Uterus (tissue), 2 donors: ENCODE measurements around the gene TMEM114.

Source experiments
- POLR2A ChIP-seq, 2 donors: fragments of 450-650 bp; IDR thresholded peaks; one replicate each; pipeline ENCODE4 v1.6.1; 2016; ENCODE audit warnings: antibody characterized with exemption in 2 of 2, mild to moderate bottlenecking in 1 of 2, moderate library complexity in 1 of 2
- TF ChIP-seq, protein P1 (sequence below), 4 experiments: fragments of 200-600 bp in 2 of 4; fragments of 450-650 bp in 2 of 4; sonication (generic) in 2 of 4; IDR thresholded peaks; one replicate each; pipeline ENCODE4 v1.5.1; 2016 to 2019; ENCODE audit warnings: antibody characterized with exemption in 4 of 4, mild to moderate bottlenecking in 2 of 4, moderate library complexity in 1 of 4

DNA sequence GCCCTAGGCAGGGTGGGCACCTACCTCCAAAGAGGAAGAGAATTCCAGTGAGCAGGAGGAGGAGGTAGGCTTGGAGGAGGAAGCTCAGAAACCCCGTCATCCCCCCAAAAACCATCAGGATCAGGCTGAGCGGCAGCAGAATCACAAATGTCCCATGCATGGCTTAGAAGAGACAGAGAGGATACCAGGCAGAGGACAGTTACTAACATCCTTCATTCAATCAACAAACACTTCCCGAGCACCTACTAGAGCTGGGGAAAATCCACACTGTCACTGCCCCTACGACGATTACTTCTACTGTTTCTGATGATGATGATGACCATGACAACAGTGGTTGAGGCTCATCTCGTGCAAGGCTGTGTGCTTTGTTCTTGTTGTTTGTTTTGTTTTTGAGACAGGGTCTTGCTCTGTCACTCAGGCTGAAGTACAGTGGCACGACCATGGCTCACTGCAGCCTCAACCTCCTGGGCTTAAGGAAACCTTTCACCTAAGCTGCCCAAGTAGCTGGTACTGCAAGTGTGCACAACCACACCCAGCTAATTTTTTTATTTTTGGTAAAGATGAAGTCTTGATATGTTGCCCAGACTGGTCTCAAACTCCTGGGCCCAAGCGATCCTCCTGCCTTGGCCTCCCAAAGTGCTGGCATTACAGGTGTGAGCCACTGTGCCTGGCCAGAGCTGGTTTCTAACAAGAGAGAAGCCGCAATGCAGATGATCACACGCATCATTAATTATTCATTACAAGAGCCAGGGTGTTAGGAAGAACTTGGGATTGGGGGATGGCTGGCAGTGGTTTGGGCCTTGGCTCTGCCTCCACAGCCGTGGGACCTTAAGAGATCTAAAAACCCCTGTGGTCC lies 18.0 kb downstream of the TMEM114 start:
- TF ChIP-seq, protein P1, sequence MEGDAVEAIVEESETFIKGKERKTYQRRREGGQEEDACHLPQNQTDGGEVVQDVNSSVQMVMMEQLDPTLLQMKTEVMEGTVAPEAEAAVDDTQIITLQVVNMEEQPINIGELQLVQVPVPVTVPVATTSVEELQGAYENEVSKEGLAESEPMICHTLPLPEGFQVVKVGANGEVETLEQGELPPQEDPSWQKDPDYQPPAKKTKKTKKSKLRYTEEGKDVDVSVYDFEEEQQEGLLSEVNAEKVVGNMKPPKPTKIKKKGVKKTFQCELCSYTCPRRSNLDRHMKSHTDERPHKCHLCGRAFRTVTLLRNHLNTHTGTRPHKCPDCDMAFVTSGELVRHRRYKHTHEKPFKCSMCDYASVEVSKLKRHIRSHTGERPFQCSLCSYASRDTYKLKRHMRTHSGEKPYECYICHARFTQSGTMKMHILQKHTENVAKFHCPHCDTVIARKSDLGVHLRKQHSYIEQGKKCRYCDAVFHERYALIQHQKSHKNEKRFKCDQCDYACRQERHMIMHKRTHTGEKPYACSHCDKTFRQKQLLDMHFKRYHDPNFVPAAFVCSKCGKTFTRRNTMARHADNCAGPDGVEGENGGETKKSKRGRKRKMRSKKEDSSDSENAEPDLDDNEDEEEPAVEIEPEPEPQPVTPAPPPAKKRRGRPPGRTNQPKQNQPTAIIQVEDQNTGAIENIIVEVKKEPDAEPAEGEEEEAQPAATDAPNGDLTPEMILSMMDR (IDR thresholded peaks at IDR 0.05) = no peak
- TF ChIP-seq POLR2A (IDR thresholded peaks at IDR 0.05) = no peak
